Measurements from ENCODE around the gene KIF16B.
"Not testable (repeated sequence)": the region's sequence is repeated elsewhere in the genome, so short reads cannot be mapped to it uniquely, and the experiment has no call there.

Gene KIF16B

GRCh38 chr20:16526433-16527380, 46.5 kb downstream of the KIF16B start:
- DNase-seq (ENCODE audit: low read depth): no peak

GRCh38 chr20:16522651-16523050, 50.6 kb downstream of the KIF16B start:
- not testable (repeated sequence) for DNase-seq (ENCODE audit: low read depth)

- DNase-seq (ENCODE audit: low read depth): no peak
Observed at GRCh38 chr20:16520154-16520553, 53.1 kb downstream of the KIF16B start.

- not testable (repeated sequence) for DNase-seq (ENCODE audit: low read depth)
Observed at GRCh38 chr20:16519673-16520072, 53.6 kb downstream of the KIF16B start.

- DNase-seq (ENCODE audit: low read depth): no peak
Observed at GRCh38 chr20:16518784-16519084, 54.5 kb downstream of the KIF16B start.

- DNase-seq (ENCODE audit: low read depth): no peak
Observed at GRCh38 chr20:16517946-16518783, 55.1 kb downstream of the KIF16B start.

- DNase-seq (ENCODE audit: low read depth): no peak
Observed at GRCh38 chr20:16516794-16517193, 56.5 kb downstream of the KIF16B start.

GRCh38 chr20:16515046-16515445, 58.2 kb downstream of the KIF16B start:
- no peak for DNase-seq (ENCODE audit: low read depth)

GRCh38 chr20:16514140-16514539, 59.1 kb downstream of the KIF16B start:
- DNase-seq (ENCODE audit: low read depth): no peak

- no peak for DNase-seq (ENCODE audit: low read depth)
Observed at GRCh38 chr20:16505894-16506293, 67.4 kb downstream of the KIF16B start.

- DNase-seq (ENCODE audit: low read depth): no peak
Observed at GRCh38 chr20:16501301-16501700, 71.9 kb downstream of the KIF16B start.

GRCh38 chr20:16500197-16500596, 73.1 kb downstream of the KIF16B start:
- DNase-seq (ENCODE audit: low read depth): no peak

GRCh38 chr20:16498526-16499253, 74.6 kb downstream of the KIF16B start:
- no peak for DNase-seq (ENCODE audit: low read depth)

GRCh38 chr20:16497896-16498295, 75.4 kb downstream of the KIF16B start:
- no peak for DNase-seq (ENCODE audit: low read depth)

- DNase-seq (ENCODE audit: low read depth): no peak
Observed at GRCh38 chr20:16493486-16493885, 79.8 kb downstream of the KIF16B start.

GRCh38 chr20:16491294-16491905, 81.8 kb downstream of the KIF16B start:
- DNase-seq (ENCODE audit: low read depth): no peak

- DNase-seq (ENCODE audit: low read depth): no peak
Observed at GRCh38 chr20:16490696-16491095, 82.6 kb downstream of the KIF16B start.

GRCh38 chr20:16488616-16489015, 84.6 kb downstream of the KIF16B start:
- DNase-seq (ENCODE audit: low read depth): no peak

- DNase-seq (ENCODE audit: low read depth): no peak
Observed at GRCh38 chr20:16488086-16488485, 85.2 kb downstream of the KIF16B start.

GRCh38 chr20:16486532-16486931, 86.7 kb downstream of the KIF16B start:
- DNase-seq (ENCODE audit: low read depth): no peak

GRCh38 chr20:16485401-16485800, 87.8 kb downstream of the KIF16B start:
- no peak for DNase-seq (ENCODE audit: low read depth)

GRCh38 chr20:16483024-16483423, 90.2 kb downstream of the KIF16B start:
- DNase-seq (ENCODE audit: low read depth): no peak

Data from T follicular helper cell (primary cell).